NCI-H748 (cell line): ENCODE measurements around the gene BCAS4.

Source experiments
- DNase-seq: peaks from one replicate; lab custom pipeline; 2025; ENCODE audit not compliant: unreplicated experiment; lab: John Stamatoyannopoulos, UW

Gene BCAS4

DNA sequence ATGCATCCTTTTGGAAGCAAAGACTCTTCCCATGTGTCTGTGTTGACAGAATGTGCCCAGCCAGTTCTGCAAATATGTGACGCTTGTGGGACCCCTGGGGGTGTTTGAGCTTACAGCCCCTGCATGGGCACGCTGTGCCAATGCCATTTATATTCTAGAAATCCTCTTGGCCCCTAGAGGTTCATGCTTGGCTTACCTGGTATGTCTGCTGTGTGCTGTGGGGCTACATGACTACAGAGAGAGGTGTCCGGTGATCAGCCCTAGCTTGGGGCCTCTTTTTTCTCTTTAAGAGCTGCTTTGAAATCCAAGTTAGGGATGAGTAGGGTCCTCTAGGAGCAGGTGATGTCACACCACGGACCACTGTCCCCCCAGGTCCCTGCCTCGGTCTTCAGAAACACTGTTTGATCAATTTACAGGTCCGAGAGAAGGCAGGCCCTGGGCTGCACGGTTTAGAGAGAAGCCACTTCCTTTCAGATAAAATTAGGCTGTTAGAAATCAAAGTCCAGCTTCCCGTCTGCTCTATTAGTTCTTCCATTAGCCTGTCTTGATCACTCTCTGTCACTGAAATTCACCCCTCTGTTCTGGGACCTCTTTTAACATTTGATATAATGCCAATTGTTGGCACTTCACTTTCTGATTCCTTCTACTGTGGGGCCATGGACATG is 26.5 kb downstream of the BCAS4 start:
- no peak for DNase-seq

DNA sequence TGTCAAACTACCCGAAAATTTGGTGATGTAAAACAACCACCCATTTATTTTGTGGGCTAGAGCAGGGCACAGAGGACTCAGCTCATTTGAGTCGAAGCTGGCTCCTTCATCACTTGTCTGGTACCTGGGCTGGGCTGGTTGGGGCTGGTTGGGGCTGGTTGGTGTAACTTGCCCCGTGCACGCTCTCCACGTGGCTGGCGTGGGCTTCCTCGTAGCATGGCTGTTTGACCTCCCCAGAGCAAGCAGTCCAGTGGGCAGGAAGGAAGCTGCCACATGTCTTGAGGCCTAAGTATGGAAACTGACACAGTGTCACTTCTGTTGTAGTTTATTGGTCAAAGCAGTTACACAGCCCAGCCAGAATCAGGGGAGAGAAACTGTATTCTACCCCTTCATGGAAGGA is 27.1 kb downstream of the BCAS4 start:
- DNase-seq: no peak

DNA sequence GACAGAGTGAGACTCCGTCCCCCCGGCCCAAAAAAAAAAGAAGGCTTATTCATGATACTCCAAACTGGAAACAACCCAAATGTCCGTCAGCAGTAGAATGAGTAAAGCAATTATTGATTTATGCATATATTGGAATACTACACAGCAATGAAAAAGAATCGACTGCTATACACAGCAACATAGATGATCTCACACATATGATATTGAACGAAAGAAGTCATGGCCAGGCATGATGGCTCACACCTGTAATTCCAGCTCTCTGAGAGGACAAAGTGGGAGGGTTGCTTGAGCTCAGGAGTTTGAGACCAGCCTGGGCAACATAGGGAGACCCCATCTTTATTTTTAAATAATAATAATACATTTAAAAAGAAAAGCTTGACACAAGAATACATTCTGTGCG is 28.5 kb downstream of the BCAS4 start:
- no peak for DNase-seq

DNA sequence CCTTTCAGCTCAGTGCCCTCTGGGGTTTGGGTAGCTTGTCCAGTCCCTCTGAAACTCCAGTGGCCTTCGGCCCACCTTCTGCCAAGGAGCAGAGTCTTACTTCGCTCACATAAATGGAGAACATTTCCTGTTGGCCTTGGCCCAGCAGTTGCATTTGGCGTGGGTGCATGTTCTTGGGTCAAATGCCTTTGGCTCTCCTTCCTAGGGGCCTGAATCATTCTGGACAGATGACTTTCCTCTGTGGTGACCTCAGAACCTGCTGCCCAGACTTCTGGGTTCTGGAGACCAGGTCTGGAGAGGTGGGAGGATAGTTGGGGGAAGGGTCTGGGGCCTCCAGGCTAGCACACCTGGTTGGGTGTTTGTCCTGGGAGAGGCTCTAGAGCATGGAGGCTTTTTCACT is 29.3 kb downstream of the BCAS4 start:
- DNase-seq: no peak

DNA sequence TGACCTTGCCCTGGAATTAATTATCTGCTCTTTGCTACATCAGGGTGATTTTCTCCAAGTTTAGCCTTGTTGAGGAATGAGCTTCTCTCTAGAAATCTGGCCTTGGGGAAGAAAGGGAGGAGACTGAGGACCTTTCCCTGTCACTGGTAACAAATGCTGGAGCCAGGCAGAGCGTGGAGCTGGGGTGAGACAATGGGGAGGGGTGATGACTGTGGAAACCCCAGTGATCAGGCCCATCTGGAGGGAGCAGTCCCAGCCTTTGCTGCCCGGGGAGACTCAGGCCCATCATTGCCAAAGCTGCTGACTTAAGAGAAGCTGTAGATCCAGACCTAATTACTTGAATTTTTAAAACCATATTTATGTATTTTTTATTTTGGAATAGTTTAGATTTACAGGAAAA is 31.3 kb downstream of the BCAS4 start:
- no peak for DNase-seq

DNA sequence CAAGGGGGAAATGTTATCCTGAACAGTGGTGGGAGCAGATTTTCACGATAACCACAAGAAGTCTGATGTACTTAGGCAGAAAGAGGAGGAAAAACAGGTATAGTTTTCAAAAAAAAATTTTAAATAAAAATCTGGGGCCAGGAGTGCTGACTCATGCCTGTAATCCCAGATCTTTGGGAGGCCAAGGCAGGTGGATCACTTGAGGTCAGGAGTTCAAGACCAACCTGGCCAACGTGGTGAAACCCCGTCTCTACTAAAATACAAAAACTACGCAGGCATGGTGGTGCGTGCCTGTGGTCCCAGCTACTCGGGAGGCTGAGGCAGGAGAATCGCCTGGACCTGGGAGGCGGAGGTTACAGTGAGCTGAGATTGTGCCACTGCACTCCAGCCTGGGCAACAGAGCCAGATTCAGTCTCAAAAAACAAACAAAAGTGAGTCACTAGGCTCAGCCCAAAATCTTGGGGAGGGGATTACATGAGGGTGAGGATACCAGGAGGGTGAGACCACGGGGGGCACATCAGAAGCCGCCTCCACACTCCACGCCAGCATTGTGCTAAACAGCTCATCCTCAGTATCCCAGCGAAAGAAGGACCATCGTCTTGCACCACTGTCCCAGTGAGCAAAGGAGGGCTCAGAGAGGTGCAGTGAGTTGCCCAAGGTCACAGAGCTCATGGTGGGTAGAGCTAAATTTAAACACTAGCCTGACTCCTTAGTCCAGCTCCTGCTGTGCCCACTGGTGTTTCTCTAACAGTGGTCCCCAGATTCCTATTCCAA is 33.7 kb downstream of the BCAS4 start:
- no peak for DNase-seq

DNA sequence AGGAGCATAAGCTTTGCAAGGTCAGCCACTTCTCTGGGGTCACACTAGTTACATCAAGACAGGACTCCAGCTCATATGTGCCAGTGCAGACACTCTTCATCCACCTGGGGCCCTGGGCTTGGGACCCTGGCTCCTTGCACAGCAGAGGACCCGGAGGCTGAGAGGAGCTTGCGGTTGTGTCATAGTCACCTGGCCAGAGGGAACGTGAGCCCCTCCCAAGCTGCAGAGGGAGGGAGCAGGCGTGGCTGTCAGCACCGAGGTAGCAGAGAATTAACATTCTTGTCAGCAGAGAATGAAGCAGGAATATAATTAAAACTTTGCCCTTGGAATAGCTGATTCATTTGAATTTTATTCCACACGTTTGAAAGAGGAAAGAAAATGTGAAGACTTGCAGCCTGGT is 36.8 kb downstream of the BCAS4 start:
- DNase-seq: no peak

DNA sequence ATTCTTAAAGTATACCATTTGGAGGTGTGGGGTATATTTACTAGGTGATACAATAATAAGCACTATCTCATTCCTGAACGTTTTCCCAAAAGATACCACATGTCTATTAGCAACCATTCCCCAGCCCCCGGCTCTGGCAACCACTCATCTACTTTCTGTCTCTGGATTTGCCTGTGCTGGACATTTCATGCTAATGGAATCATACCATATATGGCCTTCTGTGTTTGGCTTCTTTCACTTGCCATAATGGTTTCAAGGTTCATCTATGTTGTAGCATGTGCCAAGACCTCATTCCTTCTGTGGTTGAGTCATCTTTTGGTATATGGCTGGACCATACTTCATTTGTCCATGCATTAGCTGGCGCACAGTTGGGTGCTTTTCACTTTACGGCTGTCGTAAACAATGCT is 39.7 kb downstream of the BCAS4 start:
- no peak for DNase-seq

DNA sequence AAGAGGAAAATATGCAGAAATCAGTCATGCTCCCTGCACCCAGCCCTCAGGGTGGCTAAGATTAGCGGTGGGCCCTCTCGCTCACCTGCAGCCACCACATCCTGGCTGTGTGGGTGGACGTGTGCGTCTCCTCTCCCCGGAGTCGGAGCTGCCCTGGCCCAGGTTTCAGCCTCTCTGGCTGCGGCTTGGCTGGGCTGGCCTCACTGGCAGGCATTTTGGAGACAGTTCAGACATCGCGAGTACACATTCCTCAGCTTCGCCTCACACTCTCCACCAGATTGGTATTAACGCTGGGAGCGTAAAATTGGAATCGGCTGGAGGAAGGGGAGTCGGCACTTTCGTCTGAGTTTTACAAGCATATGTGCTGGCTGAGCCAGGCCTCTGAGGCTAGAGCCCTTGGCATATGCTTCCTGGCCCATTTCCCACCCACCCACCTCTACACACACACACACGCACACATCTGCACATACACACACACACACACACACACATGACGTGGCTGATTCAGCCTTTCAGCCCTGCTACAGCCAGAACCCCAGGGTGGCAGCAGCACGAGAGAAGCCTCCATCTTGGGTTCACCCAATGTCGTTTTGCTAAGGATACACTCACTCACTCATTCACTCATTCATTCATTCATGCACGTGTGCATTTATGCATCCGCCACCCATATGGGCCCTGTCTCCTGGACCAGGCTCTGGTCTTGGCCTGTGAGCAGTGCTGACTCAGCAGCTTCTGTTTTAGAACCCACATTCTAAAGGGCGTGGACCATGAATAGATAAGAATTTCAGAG is 42.9 kb downstream of the BCAS4 start:
- DNase-seq: no peak

DNA sequence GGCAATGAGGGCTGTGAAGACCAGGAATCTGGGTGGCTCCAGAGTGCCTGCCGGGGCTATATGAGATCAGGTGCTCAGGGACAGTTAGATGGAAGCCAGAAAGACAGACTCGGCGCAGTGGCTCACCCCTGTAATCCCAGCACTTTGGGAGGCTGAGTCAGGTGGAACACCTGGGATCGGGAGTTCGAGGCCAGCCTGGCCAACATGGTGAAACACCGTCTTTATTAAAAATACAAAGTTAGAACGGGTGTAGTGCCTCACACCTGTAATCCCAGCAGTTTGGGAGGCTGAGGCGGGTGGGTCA is 43.4 kb downstream of the BCAS4 start:
- no peak for DNase-seq

DNA sequence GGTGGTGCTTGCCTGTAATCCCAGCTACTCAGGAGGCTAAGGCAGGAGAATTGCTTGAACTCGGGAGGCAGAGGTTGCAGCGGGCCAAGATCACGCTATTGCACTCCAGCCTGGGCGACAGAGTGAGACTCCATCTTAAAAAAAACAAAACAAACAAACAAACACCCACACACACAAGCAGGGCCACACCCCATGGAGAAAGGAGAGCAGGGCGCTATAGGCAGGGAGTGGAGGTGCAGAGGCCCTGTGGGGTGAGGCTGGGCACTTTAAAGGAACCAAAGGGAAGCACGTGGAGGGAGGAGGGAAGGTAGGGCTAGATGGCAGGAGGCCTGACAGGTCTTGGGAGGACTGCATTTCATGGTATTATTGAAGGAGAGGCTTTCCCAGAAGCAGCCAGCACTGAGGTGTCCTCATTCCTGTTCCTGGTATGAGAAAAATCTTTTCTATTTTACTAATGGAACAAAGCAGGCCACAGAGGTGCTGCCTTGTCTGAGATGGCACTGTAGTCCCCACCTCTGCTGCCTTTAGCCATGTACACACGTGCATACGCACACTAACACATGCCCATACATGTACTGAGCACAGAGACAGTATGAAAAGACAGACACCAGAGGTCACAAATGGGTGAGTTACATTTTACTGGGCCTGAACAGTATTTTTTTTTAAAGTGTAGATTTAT is 44.0 kb downstream of the BCAS4 start:
- no peak for DNase-seq

DNA sequence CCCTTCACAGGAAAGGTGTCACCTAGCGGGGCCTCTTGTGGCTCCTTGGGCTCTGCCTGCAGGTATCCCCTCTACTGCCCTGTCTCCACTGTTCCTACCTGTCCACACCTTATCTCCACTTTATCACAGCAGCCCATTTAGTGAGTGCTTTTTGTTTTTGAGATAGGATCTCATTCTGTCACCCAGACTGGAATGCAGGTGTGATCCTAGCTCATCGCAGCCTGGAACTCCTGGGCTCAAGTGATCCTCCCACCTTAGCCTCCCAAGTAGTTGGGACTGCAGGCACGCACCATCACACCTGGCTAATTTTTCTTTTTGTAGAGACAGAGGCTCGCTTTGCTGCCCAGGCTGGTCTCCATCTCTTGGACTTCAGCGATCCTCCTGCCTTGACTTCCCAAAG is 48.0 kb downstream of the BCAS4 start:
- no peak for DNase-seq

DNA sequence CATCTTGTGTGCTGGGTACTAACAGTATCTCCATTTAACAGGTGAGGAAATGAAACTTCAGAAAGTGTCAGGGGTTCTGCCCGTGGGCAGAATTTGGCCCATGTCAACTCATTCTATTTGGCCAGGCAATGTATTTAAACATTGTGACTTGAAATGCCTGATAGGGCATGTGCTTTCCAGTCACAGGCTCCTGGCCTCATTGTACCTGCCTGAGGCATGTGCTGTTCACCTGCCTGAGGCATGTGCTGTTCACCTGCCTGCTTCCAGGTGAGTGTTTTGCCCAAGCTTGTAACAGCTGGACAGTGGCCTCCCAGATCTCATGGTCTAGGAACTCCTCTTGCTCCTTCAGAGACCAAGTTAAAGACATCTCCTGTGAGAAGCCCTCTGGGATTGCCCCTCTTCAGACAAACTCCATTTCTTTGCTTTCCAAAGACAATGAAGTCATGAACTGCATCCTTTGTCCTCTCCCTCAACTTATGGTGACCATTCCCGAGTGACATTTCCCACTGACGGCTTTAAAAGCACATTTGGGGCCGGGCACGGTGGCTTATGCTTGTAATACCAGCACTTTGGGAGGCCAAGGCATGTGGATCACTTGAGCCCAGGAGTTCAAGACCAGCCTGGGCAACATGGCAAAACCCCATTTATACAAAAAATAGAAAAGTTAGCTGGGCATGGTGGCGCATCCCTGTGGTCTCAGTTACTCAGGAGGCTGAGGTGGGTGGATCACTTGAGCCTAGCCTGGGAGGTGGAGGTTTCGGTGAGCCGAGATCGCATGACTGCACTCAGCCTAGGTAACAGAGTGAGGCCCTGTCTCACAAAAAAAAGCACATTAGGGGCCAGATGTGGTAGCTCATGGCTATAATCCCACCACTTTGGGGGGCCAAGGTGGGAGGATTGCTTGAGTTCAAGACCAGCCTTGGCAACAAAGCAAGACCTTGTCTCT is 48.7 kb downstream of the BCAS4 start:
- DNase-seq: no peak

DNA sequence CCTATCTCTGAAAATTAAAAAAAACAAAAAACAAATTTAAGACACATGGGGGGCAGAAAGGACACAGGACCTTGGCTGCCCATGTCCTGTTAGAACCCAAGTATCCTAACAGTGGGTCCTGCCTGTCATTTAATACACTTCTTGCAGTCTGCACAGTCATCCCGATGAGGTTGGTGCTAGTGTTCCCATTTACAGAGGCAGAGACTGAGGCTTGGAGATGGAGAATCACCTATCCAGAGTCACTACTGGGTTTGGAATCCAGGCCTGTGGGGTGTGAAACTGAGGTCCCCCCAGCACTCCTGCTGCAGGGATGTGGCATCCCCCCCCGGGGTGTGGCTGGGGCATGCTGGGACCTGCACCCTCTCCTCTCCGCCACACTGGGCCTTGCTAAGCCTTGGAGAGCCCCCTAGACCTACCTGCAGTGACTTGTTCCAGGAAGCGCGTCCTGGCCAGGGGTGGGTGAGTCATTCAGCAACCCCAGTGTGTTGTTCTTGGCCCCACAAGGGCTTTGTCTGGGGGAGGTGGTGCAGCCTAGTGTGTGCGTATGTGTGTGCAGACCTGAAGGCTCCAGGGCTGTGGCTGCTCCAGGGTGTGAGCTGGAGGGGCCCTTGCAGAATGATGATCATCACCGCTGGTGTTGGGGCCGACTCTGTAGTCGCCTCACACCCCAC is 49.7 kb downstream of the BCAS4 start:
- no peak for DNase-seq

DNA sequence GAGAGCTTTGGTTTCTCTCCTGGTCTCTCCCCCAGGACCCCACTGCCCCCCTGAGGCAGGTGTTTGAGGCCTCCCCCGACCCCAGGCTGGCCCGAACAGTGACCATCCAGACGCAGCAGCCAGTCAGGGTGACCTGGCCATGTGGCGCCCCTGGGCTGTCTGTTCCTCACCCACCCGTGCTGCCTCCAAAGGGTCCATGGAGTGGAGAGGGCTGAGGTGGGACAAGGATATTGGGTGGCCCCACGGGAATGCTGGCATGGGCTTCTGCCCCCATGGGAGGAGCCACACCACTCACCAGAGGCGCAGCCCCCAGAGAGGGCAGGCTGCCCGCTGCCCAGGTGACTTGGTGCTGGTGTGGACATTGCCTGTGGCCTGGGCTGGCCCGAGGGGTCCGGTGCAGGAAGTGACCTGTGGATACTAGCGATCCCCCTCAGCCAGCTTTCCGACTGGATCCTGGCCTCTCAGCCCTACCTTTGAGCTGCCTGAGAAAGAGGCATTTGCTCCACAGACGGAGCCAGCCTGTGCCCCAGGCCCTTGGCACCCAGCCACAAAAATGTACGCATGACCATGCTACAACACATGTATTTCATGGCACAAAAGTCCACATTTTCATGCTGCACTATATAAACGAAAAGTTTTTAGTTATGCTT is 50.8 kb downstream of the BCAS4 start:
- no peak for DNase-seq

DNA sequence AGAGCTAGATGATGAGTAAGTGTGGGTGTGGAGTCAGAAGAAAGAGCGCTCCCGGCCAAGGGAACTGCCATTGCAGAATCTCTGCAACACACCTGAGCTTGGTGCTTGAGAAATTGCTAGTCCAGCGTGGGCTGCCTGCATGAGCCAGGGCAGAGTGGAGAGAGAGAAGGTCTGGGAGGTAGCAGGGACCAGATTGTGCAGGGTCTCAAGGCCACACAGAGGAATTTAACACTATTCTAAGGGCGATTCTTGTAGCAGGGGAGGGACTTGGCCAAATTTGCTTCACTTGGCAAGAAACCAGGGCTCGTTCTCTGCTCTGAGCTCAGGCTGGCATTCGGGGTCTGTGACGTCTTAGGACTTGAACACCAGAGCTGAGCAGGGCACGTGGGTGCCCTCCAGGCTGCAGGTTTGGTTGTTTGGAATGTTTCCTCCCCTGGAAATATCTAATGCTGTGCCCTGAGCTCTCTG is 53.5 kb downstream of the BCAS4 start:
- DNase-seq: no peak

DNA sequence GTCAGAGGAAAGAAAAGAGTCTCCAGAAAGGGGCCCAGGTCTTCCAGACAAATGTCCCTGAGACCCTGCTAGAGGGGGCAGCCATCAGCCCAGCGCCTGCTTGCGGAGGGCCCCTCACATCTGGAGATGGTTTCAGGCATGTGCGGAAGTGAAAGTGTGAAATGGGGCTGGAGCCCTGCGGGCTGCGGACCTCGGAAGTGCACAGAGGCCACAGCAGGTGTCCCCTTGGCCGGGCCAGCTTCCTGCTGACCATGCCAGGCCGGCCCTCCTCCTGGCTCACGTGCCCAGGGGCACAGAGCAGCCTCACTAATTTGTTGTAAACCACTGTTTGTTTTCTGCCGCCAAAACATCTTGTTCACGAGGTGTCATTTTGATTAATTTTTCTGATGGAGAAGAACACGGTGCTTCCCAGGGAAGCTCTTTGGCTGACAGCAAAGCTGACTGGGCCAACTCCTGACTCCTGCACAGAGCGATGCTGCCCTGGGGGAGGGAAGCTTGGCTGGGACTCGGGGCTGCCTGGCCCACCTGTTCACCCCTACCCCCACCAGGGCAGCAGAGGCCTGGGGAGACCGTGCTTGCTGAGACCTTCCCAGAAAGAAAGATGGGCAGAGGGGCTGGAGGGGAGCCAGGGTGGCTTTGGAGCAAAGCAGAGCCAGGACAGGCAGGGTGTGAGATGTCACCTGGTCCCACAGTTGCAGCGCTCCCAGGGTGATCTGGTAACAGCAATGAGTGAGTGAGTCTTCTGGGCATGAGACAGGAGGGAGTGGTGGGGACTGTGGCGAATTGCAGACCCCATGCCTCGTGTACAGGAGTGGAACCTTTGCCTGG is 54.2 kb downstream of the BCAS4 start:
- no peak for DNase-seq

DNA sequence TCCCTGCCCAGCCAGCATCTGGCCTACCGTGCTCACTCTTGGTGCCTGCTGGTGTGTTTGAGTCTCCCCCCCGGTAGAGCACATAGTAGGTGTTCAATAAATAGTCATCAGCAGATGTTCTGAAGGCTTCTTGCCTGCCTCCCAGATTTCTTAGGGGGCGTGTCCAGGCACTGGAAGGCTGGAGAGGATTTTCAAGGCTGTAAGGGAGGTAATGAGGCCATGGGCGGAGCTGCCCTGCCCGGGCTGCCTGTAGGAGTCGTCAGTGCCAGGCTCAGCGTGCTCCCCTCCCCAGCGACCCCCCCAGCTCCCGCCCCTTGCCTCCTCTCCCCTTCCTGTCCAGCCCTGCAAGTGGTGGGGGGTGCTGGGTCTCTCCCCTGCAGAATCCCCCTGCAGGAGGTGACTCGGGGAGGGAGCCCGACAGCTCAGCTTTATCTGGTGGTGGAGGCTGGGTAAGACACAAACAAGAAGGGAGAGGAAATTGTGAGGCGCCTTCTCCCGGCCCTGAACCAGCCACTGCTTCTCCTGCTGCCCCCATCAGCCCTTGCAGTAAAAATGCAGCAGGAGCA is 55.9 kb downstream of the BCAS4 start:
- no peak for DNase-seq
